DOHH2 (cell line): ENCODE data around the gene EBF3.

ENCODE experiments used
- H3F3A ChIP-seq: fragments of 200-600 bp; sonication (generic), shearing (Covaris generic); 2 replicates; pipeline ENCODE4 v1.6.0; 2016; ENCODE audit warnings: antibody characterized with exemption, mild to moderate bottlenecking; ENCODE audit not compliant: control insufficient read depth, insufficient read depth
- H3K27ac ChIP-seq: fragments of 200-600 bp; sonication (generic); 2 replicates; pipeline ENCODE4 v1.5.1; 2014; ENCODE audit warnings: low read depth, mild to moderate bottlenecking, low read length, moderate library complexity
- H3K27me3 ChIP-seq: fragments of 200-600 bp; sonication (generic); 2 replicates; pipeline ENCODE4 v1.6.1; 2014; ENCODE audit warnings: mild to moderate bottlenecking, low read length, mixed read lengths; ENCODE audit not compliant: control insufficient read depth
- H3K36me3 ChIP-seq: fragments of 200-600 bp; sonication (generic); 2 replicates; pipeline ENCODE4 v1.6.1; 2014; ENCODE audit warnings: mild to moderate bottlenecking, low read length, moderate library complexity, mixed read lengths; ENCODE audit not compliant: control insufficient read depth
- H3K4me1 ChIP-seq: fragments of 200-600 bp; sonication (generic); 2 replicates; pipeline ENCODE4 v1.6.1; 2014; ENCODE audit warnings: mild to moderate bottlenecking, low read length, mixed read lengths; ENCODE audit not compliant: control insufficient read depth
- H3K4me2 ChIP-seq: fragments of 200-600 bp; sonication (generic); 2 replicates; pipeline ENCODE4 v1.6.0; 2014; ENCODE audit warnings: mild to moderate bottlenecking, low read length, moderate library complexity
- H3K4me3 ChIP-seq: fragments of 200-600 bp; sonication (generic); 2 replicates; pipeline ENCODE4 v1.5.1; 2014; ENCODE audit warnings: mild to moderate bottlenecking, low read length, mixed read lengths
- H3K79me2 ChIP-seq: fragments of 200-600 bp; sonication (generic); 2 replicates; pipeline ENCODE4 v1.6.1; 2014; ENCODE audit warnings: mild to moderate bottlenecking, low read length, mixed read lengths; ENCODE audit not compliant: control insufficient read depth
- H3K9me2 ChIP-seq: fragments of 200-600 bp; sonication (generic); replicated peaks from 2 replicates; pipeline ENCODE4 v1.6.1; 2014; ENCODE audit warnings: mild to moderate bottlenecking, low read length, mixed read lengths; ENCODE audit not compliant: control insufficient read depth
- H3K9me3 ChIP-seq: fragments of 200-600 bp; sonication (generic); 2 replicates; pipeline ENCODE4 v1.6.1; 2014; ENCODE audit warnings: antibody characterized with exemption, low read length, mixed read lengths; ENCODE audit not compliant: control insufficient read depth, insufficient read depth
- H4K20me1 ChIP-seq: fragments of 200-600 bp; sonication (generic); 2 replicates; pipeline ENCODE4 v1.6.0; 2014; ENCODE audit warnings: low read depth, mild to moderate bottlenecking, antibody characterized with exemption, low read length, moderate library complexity; ENCODE audit not compliant: control insufficient read depth, insufficient read depth
- EZH2phosphoT487 ChIP-seq: fragments of 200-600 bp; sonication (generic); IDR thresholded peaks from 2 replicates; pipeline ENCODE4 v1.6.1; 2017; ENCODE audit warnings: borderline replicate concordance, mild to moderate bottlenecking, antibody characterized with exemption, low read length, moderate library complexity, mixed read lengths
- TF ChIP-seq, protein P1 (sequence below): fragments of 200-600 bp; sonication (generic); IDR thresholded peaks from one replicate; pipeline ENCODE4 v1.5.1; 2014; ENCODE audit warnings: antibody characterized with exemption, mild to moderate bottlenecking, low read depth, low read length; ENCODE audit not compliant: poor library complexity, severe bottlenecking

Gene EBF3

DNA sequence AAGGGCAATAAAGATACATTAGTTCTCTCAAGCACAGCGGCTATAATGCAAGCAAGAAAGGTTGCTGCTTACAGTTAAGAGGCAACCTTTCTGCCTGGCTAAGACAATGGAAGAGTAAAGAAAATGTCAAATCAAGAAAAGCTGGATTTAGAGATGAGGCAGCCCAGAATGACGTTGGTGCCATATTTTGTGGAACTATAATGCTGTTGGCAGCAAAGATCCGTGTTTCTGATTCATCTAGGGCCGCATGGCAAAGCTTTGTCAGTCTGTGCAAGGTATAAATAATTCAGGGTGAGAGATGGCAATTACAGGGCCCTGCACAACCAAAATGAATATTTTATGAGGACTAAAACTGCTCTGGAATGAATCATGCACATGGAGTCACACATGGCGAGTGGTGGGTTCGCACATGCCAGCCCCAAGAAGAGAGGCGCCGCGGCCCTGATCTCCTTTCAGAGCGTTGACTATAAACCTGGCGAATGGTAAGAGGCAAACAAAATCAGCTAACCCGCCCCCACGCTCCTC lies 76.6 kb downstream of the EBF3 start:
- Histone ChIP-seq H3K9me2 (no peaks in the 10 kb centered on the region), H3K4me3 (no peak overlapping the region), H3K9me3 (no peaks in the 10 kb centered on the region), H3K36me3 (no peaks in the 10 kb centered on the region), H3K27ac (no peak overlapping the region), H3F3A (no peaks in the 10 kb centered on the region), H4K20me1 (no peaks in the 10 kb centered on the region; the same call in 1 of the 2 replicates), H3K4me2 (no peak overlapping the region), H3K4me1 (no peaks in the 10 kb centered on the region), H3K79me2 (no peaks in the 10 kb centered on the region), H3K27me3 (no peaks in the 10 kb centered on the region)
- TF ChIP-seq, protein P1, sequence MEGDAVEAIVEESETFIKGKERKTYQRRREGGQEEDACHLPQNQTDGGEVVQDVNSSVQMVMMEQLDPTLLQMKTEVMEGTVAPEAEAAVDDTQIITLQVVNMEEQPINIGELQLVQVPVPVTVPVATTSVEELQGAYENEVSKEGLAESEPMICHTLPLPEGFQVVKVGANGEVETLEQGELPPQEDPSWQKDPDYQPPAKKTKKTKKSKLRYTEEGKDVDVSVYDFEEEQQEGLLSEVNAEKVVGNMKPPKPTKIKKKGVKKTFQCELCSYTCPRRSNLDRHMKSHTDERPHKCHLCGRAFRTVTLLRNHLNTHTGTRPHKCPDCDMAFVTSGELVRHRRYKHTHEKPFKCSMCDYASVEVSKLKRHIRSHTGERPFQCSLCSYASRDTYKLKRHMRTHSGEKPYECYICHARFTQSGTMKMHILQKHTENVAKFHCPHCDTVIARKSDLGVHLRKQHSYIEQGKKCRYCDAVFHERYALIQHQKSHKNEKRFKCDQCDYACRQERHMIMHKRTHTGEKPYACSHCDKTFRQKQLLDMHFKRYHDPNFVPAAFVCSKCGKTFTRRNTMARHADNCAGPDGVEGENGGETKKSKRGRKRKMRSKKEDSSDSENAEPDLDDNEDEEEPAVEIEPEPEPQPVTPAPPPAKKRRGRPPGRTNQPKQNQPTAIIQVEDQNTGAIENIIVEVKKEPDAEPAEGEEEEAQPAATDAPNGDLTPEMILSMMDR, result no peak
- TF ChIP-seq EZH2phosphoT487, result no peak

DNA sequence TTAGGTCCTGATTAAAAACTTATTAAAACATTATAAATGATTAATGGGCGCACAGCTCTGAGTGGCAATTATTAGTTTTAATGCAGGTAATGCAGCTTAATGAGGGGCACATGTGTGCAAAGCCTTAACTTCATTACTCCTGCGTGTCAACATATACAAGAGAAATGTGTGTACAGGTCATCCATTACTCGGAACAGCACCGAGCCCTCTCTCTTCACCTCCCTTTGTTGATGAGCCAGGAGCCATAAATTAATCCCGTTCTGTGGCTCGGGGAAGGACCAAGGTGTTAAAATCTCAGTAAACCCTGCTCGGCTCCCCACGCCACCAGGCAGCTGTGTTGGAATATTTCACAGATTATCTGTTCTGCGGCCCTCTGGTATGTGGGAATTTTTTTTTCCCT lies 77.8 kb downstream of the EBF3 start:
- H3K4me1 ChIP-seq, result no peaks in the 10 kb centered on the region
- no peak overlapping the region for H3K27ac ChIP-seq
- H3K4me3 ChIP-seq, result no peak overlapping the region
- no peaks in the 10 kb centered on the region for H3F3A ChIP-seq
- no peaks in the 10 kb centered on the region for H3K36me3 ChIP-seq
- TF ChIP-seq, protein P1, result no peak
- TF ChIP-seq EZH2phosphoT487, result no peak
- H3K4me2 ChIP-seq, result no peak overlapping the region
- H3K9me2 ChIP-seq, result no peaks in the 10 kb centered on the region
- H3K79me2 ChIP-seq, result no peaks in the 10 kb centered on the region
- H4K20me1 ChIP-seq, result no peaks in the 10 kb centered on the region; the same call in 1 of the 2 replicates
- H3K9me3 ChIP-seq, result no peaks in the 10 kb centered on the region
- H3K27me3 ChIP-seq, result peaks cover 5% of the 10 kb centered on the region

DNA sequence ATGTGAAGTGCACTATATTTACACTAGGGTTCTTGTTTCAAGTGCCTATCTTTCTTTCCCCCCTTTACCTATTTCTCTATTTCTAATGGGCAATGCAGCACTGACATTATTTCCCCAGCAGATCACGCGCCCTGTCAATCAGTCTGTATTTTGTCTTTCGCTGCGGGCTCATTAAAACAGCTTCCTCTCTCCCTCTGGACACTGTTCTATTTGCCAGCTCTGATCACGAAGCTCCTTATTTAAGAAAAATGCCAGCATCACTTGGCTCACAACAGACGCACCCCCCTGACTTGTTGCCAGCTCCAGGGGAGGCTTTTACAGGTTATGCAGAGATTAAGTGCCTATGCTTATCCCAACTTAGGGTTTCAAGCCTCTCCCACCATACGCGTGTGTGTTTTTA lies 78.5 kb downstream of the EBF3 start:
- no peaks in the 10 kb centered on the region; the same call in 1 of the 2 replicates for H4K20me1 ChIP-seq
- H3K27ac ChIP-seq, result no peak overlapping the region
- no peaks in the 10 kb centered on the region for H3K79me2 ChIP-seq
- H3K4me2 ChIP-seq, result no peak overlapping the region
- H3K36me3 ChIP-seq, result no peaks in the 10 kb centered on the region
- peaks cover 5% of the 10 kb centered on the region for H3K27me3 ChIP-seq
- no peak overlapping the region for H3K4me3 ChIP-seq
- TF ChIP-seq, protein P1, result no peak
- no peak for TF ChIP-seq EZH2phosphoT487
- H3K9me2 ChIP-seq, result no peaks in the 10 kb centered on the region
- H3K9me3 ChIP-seq, result no peaks in the 10 kb centered on the region
- H3K4me1 ChIP-seq, result no peaks in the 10 kb centered on the region
- H3F3A ChIP-seq, result no peaks in the 10 kb centered on the region
